Trophoblast cell (in vitro differentiated cells and primary cell): ENCODE results near the gene GRM5.
A peak's percentile ranks its signal among the peaks of the same experiment; 100 is the strongest.
"Not testable (repeated sequence)": the region's sequence is repeated elsewhere in the genome, so short reads cannot be mapped to it uniquely, and the experiment has no call there.

ENCODE experiments used
- DNase-seq, 2 donors: peaks; one replicate each; pipeline ENCODE4 v3.0.0-alpha.2; 2016
- H2AFZ ChIP-seq: 2 replicates; pipeline ENCODE4 v1.6.1; 2013; ENCODE audit warnings: low read length, moderate library complexity, mild to moderate bottlenecking; ENCODE audit not compliant: insufficient read depth, poor library complexity
- H2AK5ac ChIP-seq: 2 replicates; pipeline ENCODE4 v1.6.1; 2013; ENCODE audit warnings: mild to moderate bottlenecking, low read length
- H2BK120ac ChIP-seq: 2 replicates; pipeline ENCODE4 v1.6.1; 2013; ENCODE audit warnings: low read length, mild to moderate bottlenecking, moderate library complexity; ENCODE audit not compliant: insufficient read depth, poor library complexity
- H2BK12ac ChIP-seq: 2 replicates; pipeline ENCODE4 v1.6.1; 2013; ENCODE audit warnings: mild to moderate bottlenecking, low read length, moderate library complexity
- H2BK5ac ChIP-seq: 2 replicates; pipeline ENCODE4 v1.6.1; 2013; ENCODE audit warnings: low read length, low read depth, moderate library complexity, mild to moderate bottlenecking; ENCODE audit not compliant: poor library complexity
- H3K14ac ChIP-seq: 2 replicates; pipeline ENCODE4 v1.6.1; 2013; ENCODE audit warnings: mild to moderate bottlenecking, low read length
- H3K18ac ChIP-seq: 2 replicates; pipeline ENCODE4 v1.6.1; 2013; ENCODE audit warnings: mild to moderate bottlenecking, low read length
- H3K23ac ChIP-seq: 2 replicates; pipeline ENCODE4 v1.6.1; 2013; ENCODE audit warnings: low read length
- H3K27ac ChIP-seq: 2 replicates; pipeline ENCODE4 v1.5.1; 2013; ENCODE audit warnings: low read depth, mild to moderate bottlenecking, inconsistent platforms, low read length, moderate library complexity
- H3K27me3 ChIP-seq: 2 replicates; pipeline ENCODE4 v1.6.1; 2013; ENCODE audit warnings: inconsistent platforms, mild to moderate bottlenecking, low read length, moderate library complexity; ENCODE audit not compliant: insufficient read depth
- H3K36me3 ChIP-seq, 2 experiments: 1 replicate in 1 of 2; 2 replicates in 1 of 2; pipeline ENCODE4 v1.6.1; 2013; ENCODE audit warnings: low read length in 2 of 2, mild to moderate bottlenecking in 2 of 2, moderate library complexity in 1 of 2; ENCODE audit not compliant: insufficient read depth in 2 of 2, control insufficient read depth in 1 of 2
- H3K4ac ChIP-seq: 2 replicates; pipeline ENCODE4 v1.6.1; 2013; ENCODE audit warnings: low read depth, mild to moderate bottlenecking, low read length, moderate library complexity
- H3K4me1 ChIP-seq, 2 experiments: 1 replicate in 1 of 2; 2 replicates in 1 of 2; pipeline ENCODE4 v1.6.1; 2013; ENCODE audit warnings: low read length in 2 of 2, mild to moderate bottlenecking in 2 of 2, moderate library complexity in 1 of 2; ENCODE audit not compliant: insufficient read depth in 2 of 2, control insufficient read depth in 1 of 2
- H3K4me2 ChIP-seq: 2 replicates; pipeline ENCODE4 v1.6.1; 2013; ENCODE audit warnings: inconsistent platforms, mild to moderate bottlenecking, low read length, moderate library complexity
- H3K4me3 ChIP-seq: 2 replicates; pipeline ENCODE4 v1.5.1; 2013; ENCODE audit warnings: mild to moderate bottlenecking, low read depth, low read length, inconsistent platforms
- H3K79me1 ChIP-seq: one replicate; pipeline ENCODE4 v1.6.1; 2013; ENCODE audit warnings: low read length
- H3K79me2 ChIP-seq: 2 replicates; pipeline ENCODE4 v1.6.1; 2013; ENCODE audit warnings: low read length, mild to moderate bottlenecking; ENCODE audit not compliant: control insufficient read depth, insufficient read depth, poor library complexity
- H3K9ac ChIP-seq: 2 replicates; pipeline ENCODE4 v1.6.1; 2013; ENCODE audit warnings: mild to moderate bottlenecking, low read length
- H3K9me3 ChIP-seq: 2 replicates; pipeline ENCODE4 v1.6.1; 2013; ENCODE audit warnings: low read depth, mild to moderate bottlenecking, control low read depth, inconsistent platforms, low read length; ENCODE audit not compliant: insufficient read depth
- H4K12ac ChIP-seq: 2 replicates; pipeline ENCODE4 v1.6.1; 2013; ENCODE audit warnings: low read depth, mild to moderate bottlenecking, low read length, moderate library complexity
- H4K8ac ChIP-seq: 2 replicates; pipeline ENCODE4 v1.6.1; 2013; ENCODE audit warnings: low read depth, mild to moderate bottlenecking, low read length, moderate library complexity
- H4K91ac ChIP-seq: one replicate; pipeline ENCODE4 v1.6.1; 2013; ENCODE audit warnings: low read depth, mild to moderate bottlenecking, low read length, moderate library complexity
- WGBS: extraction: QIAGEN DNeasy Blood & Tissue Kit; methylation state at CpG from one replicate; pipeline ENCODE4 v1.1.7; 2013; ENCODE audit warnings: missing lambda C conversion rate; ENCODE audit not compliant: insufficient read length, insufficient coverage; ENCODE audit errors: extremely low coverage; 5-methylcytosine and 5-hydroxymethylcytosine counted together

GRM5 gene

GRCh38 chr11:88888855-88889254 is 176.9 kb downstream of the GRM5 start:
- DNase-seq, H2AK5ac ChIP-seq, H3K9me3 ChIP-seq, H2BK5ac ChIP-seq, H2BK120ac ChIP-seq, H3K27me3 ChIP-seq, H3K4me2 ChIP-seq, H2BK12ac ChIP-seq, H3K79me2 ChIP-seq, H3K18ac ChIP-seq, H3K4me1 ChIP-seq, H3K79me1 ChIP-seq, H4K8ac ChIP-seq, H3K4me3 ChIP-seq, H2AFZ ChIP-seq, H3K4ac ChIP-seq, H3K9ac ChIP-seq, H4K12ac ChIP-seq, H3K27ac ChIP-seq, H3K14ac ChIP-seq, H4K91ac ChIP-seq, H3K23ac ChIP-seq, H3K36me3 ChIP-seq: not testable (repeated sequence)
- WGBS: no CpG with 5 or more reads among the region's 1 CpG

- H3K4ac ChIP-seq: no peak overlapping the region
- no peak overlapping the region for H2BK5ac ChIP-seq
- H3K4me2 ChIP-seq: no peak overlapping the region
- H4K12ac ChIP-seq: no peak overlapping the region
- H3K79me1 ChIP-seq: no peaks in the 10 kb centered on the region
- no peaks in the 10 kb centered on the region for H3K4me1 ChIP-seq
- no peak overlapping the region for H3K18ac ChIP-seq
- no peak overlapping the region for H2AK5ac ChIP-seq
- H2AFZ ChIP-seq: no peak overlapping the region
- H4K91ac ChIP-seq: no peak overlapping the region
- peaks cover 2% of the 10 kb centered on the region for H3K9me3 ChIP-seq
- H3K27me3 ChIP-seq: no peaks in the 10 kb centered on the region
- peak; percentile 11 to 62 for DNase-seq
- no peak overlapping the region for H3K27ac ChIP-seq
- no peaks in the 10 kb centered on the region for H3K36me3 ChIP-seq
- H3K14ac ChIP-seq: no peak overlapping the region
- H3K79me2 ChIP-seq: no peaks in the 10 kb centered on the region
- WGBS: no CpG with 5 or more reads among the region's 3 CpGs
- no peak overlapping the region for H3K23ac ChIP-seq
- no peak overlapping the region for H2BK12ac ChIP-seq
- no peak overlapping the region for H4K8ac ChIP-seq
- H3K4me3 ChIP-seq: no peak overlapping the region
- no peak overlapping the region for H2BK120ac ChIP-seq
- H3K9ac ChIP-seq: no peak overlapping the region
Observed at GRCh38 chr11:88886796-88887195, 179.0 kb downstream of the GRM5 start.

DNA sequence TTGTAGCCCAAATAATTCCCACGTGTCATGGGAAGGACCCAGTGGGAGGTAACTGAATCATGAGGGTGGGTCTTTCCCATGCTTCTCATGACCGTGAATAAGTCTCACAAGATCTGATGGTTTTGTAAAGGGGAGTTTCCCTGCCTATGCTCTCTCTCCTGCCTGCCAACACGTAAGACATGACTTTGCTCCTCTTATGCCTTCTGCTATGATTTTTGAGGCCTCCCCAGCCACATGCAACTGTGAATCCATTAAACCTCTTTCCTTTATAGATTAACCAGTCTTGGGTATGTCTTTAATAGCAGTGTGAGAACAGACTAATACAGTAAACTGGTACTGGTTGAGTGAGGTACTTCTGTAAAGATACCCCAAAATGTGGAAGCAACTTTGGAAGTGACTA is 183.0 kb downstream of the GRM5 start:
- not testable (repeated sequence) for H2AFZ ChIP-seq, H3K9ac ChIP-seq, H3K27ac ChIP-seq, H3K79me2 ChIP-seq, H3K36me3 ChIP-seq, H2BK12ac ChIP-seq, H3K4me3 ChIP-seq, H3K79me1 ChIP-seq, H3K4me2 ChIP-seq, H4K12ac ChIP-seq, H3K23ac ChIP-seq, H3K4me1 ChIP-seq, H3K14ac ChIP-seq, H3K27me3 ChIP-seq, H2AK5ac ChIP-seq, H3K18ac ChIP-seq, H3K9me3 ChIP-seq, H2BK120ac ChIP-seq, H3K4ac ChIP-seq, H2BK5ac ChIP-seq, H4K8ac ChIP-seq, DNase-seq, H4K91ac ChIP-seq
- WGBS: no CpG with 5 or more reads among the region's 3 CpGs

DNA sequence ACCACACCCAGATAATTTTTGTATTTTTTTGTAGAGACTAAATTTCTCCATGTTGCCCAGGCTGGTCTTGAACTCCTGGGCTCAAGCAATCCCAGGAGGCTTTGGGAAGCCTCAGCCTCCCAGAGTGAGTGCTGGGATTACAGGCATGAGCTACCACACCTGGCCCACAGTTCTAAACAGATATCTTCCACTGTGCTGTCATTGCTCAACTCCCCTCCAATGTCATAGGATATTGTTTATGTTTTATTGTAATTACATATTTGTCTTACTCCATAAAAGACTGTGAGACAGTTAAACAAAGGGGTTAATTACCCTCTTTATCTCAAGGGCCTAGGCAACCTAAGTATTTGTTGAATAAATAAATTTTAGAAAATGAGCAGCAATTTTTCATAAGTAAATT is 204.2 kb downstream of the GRM5 start:
- no peak overlapping the region for H2AFZ ChIP-seq
- H2BK120ac ChIP-seq: no peak overlapping the region
- no peak overlapping the region for H3K14ac ChIP-seq
- no peaks in the 10 kb centered on the region for H3K36me3 ChIP-seq
- H3K27me3 ChIP-seq: no peaks in the 10 kb centered on the region
- no peak overlapping the region for H4K91ac ChIP-seq
- H3K18ac ChIP-seq: no peak overlapping the region
- no peak overlapping the region for H3K27ac ChIP-seq
- no peaks in the 10 kb centered on the region for H3K79me2 ChIP-seq
- no peak overlapping the region for H2BK12ac ChIP-seq
- H3K23ac ChIP-seq: no peak overlapping the region
- no peak overlapping the region for H3K9ac ChIP-seq
- no peak overlapping the region for H4K12ac ChIP-seq
- H4K8ac ChIP-seq: no peak overlapping the region
- no peak overlapping the region for H2AK5ac ChIP-seq
- no peak for DNase-seq
- H3K4me3 ChIP-seq: no peak overlapping the region
- no peak overlapping the region for H3K4me2 ChIP-seq
- no peaks in the 10 kb centered on the region for H3K9me3 ChIP-seq
- H3K4me1 ChIP-seq: no peaks in the 10 kb centered on the region
- no peak overlapping the region for H3K4ac ChIP-seq
- H3K79me1 ChIP-seq: no peaks in the 10 kb centered on the region
- no peak overlapping the region for H2BK5ac ChIP-seq

GRCh38 chr11:88860431-88860830 is 205.4 kb downstream of the GRM5 start:
- H3K4me1 ChIP-seq, H4K12ac ChIP-seq, H3K18ac ChIP-seq, H3K27me3 ChIP-seq, H3K14ac ChIP-seq, H4K91ac ChIP-seq, H3K23ac ChIP-seq, DNase-seq, H3K4ac ChIP-seq, H3K27ac ChIP-seq, H3K4me3 ChIP-seq, H3K4me2 ChIP-seq, H3K9me3 ChIP-seq, H3K79me2 ChIP-seq, H3K79me1 ChIP-seq, H2BK120ac ChIP-seq, H2AK5ac ChIP-seq, H2AFZ ChIP-seq, H4K8ac ChIP-seq, H2BK5ac ChIP-seq, H3K9ac ChIP-seq, H2BK12ac ChIP-seq, H3K36me3 ChIP-seq: not testable (repeated sequence)
- WGBS: no CpG with 5 or more reads among the region's 4 CpGs
